ENCODE measurements around the gene MSANTD7. TPM values are rescaled to one million over a fixed set of nuclear protein-coding genes. Genes with fewer than 3 reads are reported as not detected.

The MSANTD7 gene, protein sequence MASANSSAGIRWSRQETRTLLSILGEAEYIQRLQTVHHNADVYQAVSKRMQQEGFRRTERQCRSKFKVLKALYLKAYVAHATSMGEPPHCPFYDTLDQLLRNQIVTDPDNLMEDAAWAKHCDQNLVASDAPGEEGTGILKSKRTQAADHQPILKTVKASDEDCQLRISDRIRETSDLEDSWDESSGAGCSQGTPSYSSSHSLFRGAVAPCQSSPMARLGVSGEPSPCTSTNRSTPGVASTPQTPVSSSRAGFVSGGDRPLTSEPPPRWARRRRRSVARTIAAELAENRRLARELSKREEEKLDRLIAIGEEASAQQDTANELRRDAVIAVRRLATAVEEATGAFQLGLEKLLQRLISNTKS
- total RNA-seq (15.6 TPM), polyA plus RNA-seq (6.6 TPM)
- long read RNA-seq, donor 1, full-length matches to known transcripts, result 1 of 1 reads
- long read RNA-seq, donor 1, partial matches to known transcripts, result 0 of 1 reads
- long read RNA-seq, donor 1, other reads (novel, unspliced or antisense), result 0 of 1 reads
- long read RNA-seq, donor 2, result 0 reads
- long read RNA-seq, donor 3, full-length matches to known transcripts, result 5 of 5 reads
- long read RNA-seq, donor 3, partial matches to known transcripts, result 0 of 5 reads
- long read RNA-seq, donor 3, other reads (novel, unspliced or antisense), result 0 of 5 reads
- long read RNA-seq, donor 4, full-length matches to known transcripts, result 1 of 1 reads
- long read RNA-seq, donor 4, partial matches to known transcripts, result 0 of 1 reads
- long read RNA-seq, donor 4, other reads (novel, unspliced or antisense), result 0 of 1 reads
- long read RNA-seq, donor 5, full-length matches to known transcripts, result 3 of 10 reads
- long read RNA-seq, donor 5, partial matches to known transcripts, result 7 of 10 reads
- long read RNA-seq, donor 5, other reads (novel, unspliced or antisense), result 0 of 10 reads
- long read RNA-seq, donor 6, full-length matches to known transcripts, result 9 of 9 reads
- long read RNA-seq, donor 6, partial matches to known transcripts, result 0 of 9 reads
- long read RNA-seq, donor 6, other reads (novel, unspliced or antisense), result 0 of 9 reads
- long read RNA-seq, donor 7, full-length matches to known transcripts, result 7 of 7 reads
- long read RNA-seq, donor 7, partial matches to known transcripts, result 0 of 7 reads
- long read RNA-seq, donor 7, other reads (novel, unspliced or antisense), result 0 of 7 reads
- long read RNA-seq, donor 8, full-length matches to known transcripts, result 1 of 1 reads
- long read RNA-seq, donor 8, partial matches to known transcripts, result 0 of 1 reads
- long read RNA-seq, donor 8, other reads (novel, unspliced or antisense), result 0 of 1 reads
- long read RNA-seq, donor 9, full-length matches to known transcripts, result 3 of 3 reads
- long read RNA-seq, donor 9, partial matches to known transcripts, result 0 of 3 reads
- long read RNA-seq, donor 9, other reads (novel, unspliced or antisense), result 0 of 3 reads
- long read RNA-seq, donor 10, full-length matches to known transcripts, result 2 of 2 reads
- long read RNA-seq, donor 10, partial matches to known transcripts, result 0 of 2 reads
- long read RNA-seq, donor 10, other reads (novel, unspliced or antisense), result 0 of 2 reads

DNA sequence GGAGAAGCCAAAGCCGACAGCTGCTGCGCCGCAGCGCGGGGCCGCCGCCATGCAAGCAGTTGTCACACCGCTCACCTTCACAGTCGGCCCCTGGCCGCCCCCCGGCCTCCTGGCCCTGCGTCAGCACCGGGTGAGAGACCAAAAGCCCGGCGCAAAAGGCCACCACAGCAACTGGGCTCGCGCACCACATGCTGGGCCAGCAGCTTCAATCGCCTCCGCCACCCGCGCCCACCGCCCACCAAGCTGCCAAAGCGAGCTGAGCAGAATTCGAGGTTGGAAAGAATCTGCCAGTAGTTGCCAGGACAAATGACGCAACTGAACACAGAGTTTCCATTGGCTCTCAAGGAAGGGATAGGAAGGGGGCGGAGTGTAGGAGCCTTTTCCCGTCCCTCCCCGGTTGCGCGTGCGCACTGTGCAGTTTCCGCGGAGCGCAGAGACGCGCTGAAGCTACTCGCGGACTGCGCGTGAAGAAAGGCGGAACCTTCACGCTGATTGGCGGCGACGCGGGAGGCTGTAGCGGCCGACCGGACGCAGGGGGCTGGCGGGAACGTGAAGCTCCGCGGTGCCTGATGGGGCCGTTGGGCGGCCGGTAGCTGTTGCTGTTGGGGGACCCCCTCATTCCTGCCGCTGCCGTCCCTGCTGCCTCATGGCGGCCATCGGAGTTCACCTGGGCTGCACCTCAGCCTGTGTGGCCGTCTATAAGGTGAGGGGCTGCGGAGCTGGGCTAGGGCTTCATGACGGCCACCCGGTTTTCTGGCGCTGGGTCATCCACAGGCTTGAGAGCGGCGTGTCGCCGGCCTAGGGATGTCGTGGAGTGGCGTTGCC is at the start of gene MSANTD7, which contains the start of the genes CDNF and HSPA14:
MSANTD7 (plus strand) TSS at position 550 of the 825 bp plus-strand sequence. CDS start 3,979 bp downstream, outside the sequence.
CDNF (minus strand) TSS at position 281 of the 825 bp plus-strand sequence; CDS start at position 190, 91 bp downstream.
HSPA14 (plus strand) TSS at position 550 of the 825 bp plus-strand sequence; CDS start at position 647, 97 bp downstream.
- peak within 1 kb of the TSS; percentile 89 to 96 for H3K4me3 ChIP-seq (ENCODE audit: low read length in 2 of 2)
- peaks cover 0 to 2% of the 10 kb centered on the region in 2 donors for H3K9me3 ChIP-seq (ENCODE audit: control insufficient read depth in 2 of 2, insufficient read depth in 1 of 2, low read length in 1 of 2)
- WGBS, result under 1% methylated on average over 72 of the region's 72 CpGs
- H3K27me3 ChIP-seq (ENCODE audit: control insufficient read depth in 2 of 2, insufficient read depth in 1 of 2, low read length in 1 of 2), result no peaks in the 10 kb centered on the region
- peak; percentile 99 to 100 (median 100) for DNase-seq (ENCODE audit: low read depth in 6 of 9, low spot score in 9 of 9)
- H3K27ac ChIP-seq (ENCODE audit: low read depth in 1 of 2, low read length in 1 of 2), result peak within 1 kb of the TSS; percentile 89 to 97
- peaks cover 11 to 17% of the 10 kb centered on the region in 2 donors for H3K4me1 ChIP-seq (ENCODE audit: control insufficient read depth in 2 of 2, insufficient read depth in 2 of 2, low read length in 2 of 2)
- peaks cover 13 to 27% of the 10 kb centered on the region in 2 donors for H3K36me3 ChIP-seq (ENCODE audit: control insufficient read depth in 2 of 2, insufficient read depth in 2 of 2, low read length in 1 of 2)

DNA sequence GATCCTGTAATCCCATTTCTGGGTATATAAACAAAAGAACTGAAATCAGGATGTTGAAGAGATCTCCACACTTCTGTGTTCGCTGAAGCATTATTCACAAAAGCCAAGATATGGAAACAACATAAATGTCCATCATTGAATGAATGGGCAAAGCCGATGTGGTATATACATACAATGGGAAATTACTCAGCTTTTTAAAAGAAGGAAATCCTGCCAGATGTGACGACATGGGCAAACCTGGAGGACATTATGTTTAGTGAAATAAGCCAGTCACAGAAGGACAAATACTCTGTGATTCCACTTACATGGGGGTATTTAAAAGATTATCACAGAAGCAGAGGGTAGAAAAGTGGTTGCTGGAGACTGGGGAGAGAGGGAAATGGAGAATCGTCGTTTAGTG is 39.5 kb upstream of the MSANTD7 start:
- H3K4me1 ChIP-seq (ENCODE audit: control insufficient read depth in 2 of 2, insufficient read depth in 2 of 2, low read length in 2 of 2), result no peaks in the 10 kb centered on the region
- WGBS, result 24% methylated on average over 5 of the region's 5 CpGs
- H3K36me3 ChIP-seq (ENCODE audit: control insufficient read depth in 2 of 2, insufficient read depth in 2 of 2, low read length in 1 of 2), result no peaks in the 10 kb centered on the region
- H3K4me3 ChIP-seq (ENCODE audit: low read length in 2 of 2), result no peak overlapping the region
- no peak overlapping the region for H3K27ac ChIP-seq (ENCODE audit: low read depth in 1 of 2, low read length in 1 of 2)
- H3K9me3 ChIP-seq (ENCODE audit: control insufficient read depth in 2 of 2, insufficient read depth in 1 of 2, low read length in 1 of 2), result no peaks in the 10 kb centered on the region
- DNase-seq (ENCODE audit: low read depth in 6 of 9, low spot score in 9 of 9), result no peak
- no peaks in the 10 kb centered on the region for H3K27me3 ChIP-seq (ENCODE audit: control insufficient read depth in 2 of 2, insufficient read depth in 1 of 2, low read length in 1 of 2)

- Histone ChIP-seq H3K27ac (ENCODE audit: low read depth in 1 of 2, low read length in 1 of 2) (no peak overlapping the region), H3K4me3 (ENCODE audit: low read length in 2 of 2) (no peak overlapping the region), H3K36me3 (ENCODE audit: control insufficient read depth in 2 of 2, insufficient read depth in 2 of 2, low read length in 1 of 2) (no peaks in the 10 kb centered on the region), H3K27me3 (ENCODE audit: control insufficient read depth in 2 of 2, insufficient read depth in 1 of 2, low read length in 1 of 2) (no peaks in the 10 kb centered on the region), H3K4me1 (ENCODE audit: control insufficient read depth in 2 of 2, insufficient read depth in 2 of 2, low read length in 2 of 2) (no peaks in the 10 kb centered on the region), H3K9me3 (ENCODE audit: control insufficient read depth in 2 of 2, insufficient read depth in 1 of 2, low read length in 1 of 2) (no peaks in the 10 kb centered on the region)
- no peak for DNase-seq (ENCODE audit: low read depth in 6 of 9, low spot score in 9 of 9)
- WGBS, result 81% methylated on average over 1 of the region's 1 CpG
Observed at GRCh38 chr10:14800397-14800796, 37.7 kb upstream of the MSANTD7 start.

DNA sequence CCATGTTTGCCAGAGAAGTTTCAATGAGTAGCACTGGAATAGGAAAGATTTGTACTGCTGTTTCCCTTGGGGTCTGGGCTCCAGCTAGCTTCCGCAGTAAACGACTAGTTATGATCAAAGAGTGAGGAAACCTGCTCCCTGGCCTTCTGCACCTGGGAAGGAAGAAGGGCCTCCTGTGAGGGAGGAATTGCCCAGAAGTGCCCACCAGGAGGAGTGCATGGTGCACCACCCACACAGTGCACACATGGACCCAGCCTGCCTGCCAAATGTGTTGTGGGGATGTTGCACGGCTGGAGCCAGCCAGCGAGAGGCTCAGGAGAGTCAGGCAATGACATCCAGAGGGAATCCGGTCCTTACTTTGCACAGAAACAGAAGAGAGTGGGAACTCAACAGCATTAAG is 36.4 kb upstream of the MSANTD7 start:
- DNase-seq (ENCODE audit: low read depth in 6 of 9, low spot score in 9 of 9), result no peak
- 86% methylated on average over 5 of the region's 5 CpGs for WGBS
- no peaks in the 10 kb centered on the region for H3K4me1 ChIP-seq (ENCODE audit: control insufficient read depth in 2 of 2, insufficient read depth in 2 of 2, low read length in 2 of 2)

GRCh38 chr10:14803827-14804226 is 34.3 kb upstream of the MSANTD7 start:
- Histone ChIP-seq H3K36me3 (ENCODE audit: control insufficient read depth in 2 of 2, insufficient read depth in 2 of 2, low read length in 1 of 2) (no peaks in the 10 kb centered on the region), H3K4me3 (ENCODE audit: low read length in 2 of 2) (no peak overlapping the region), H3K27me3 (ENCODE audit: control insufficient read depth in 2 of 2, insufficient read depth in 1 of 2, low read length in 1 of 2) (no peaks in the 10 kb centered on the region), H3K9me3 (ENCODE audit: control insufficient read depth in 2 of 2, insufficient read depth in 1 of 2, low read length in 1 of 2) (no peaks in the 10 kb centered on the region), H3K4me1 (ENCODE audit: control insufficient read depth in 2 of 2, insufficient read depth in 2 of 2, low read length in 2 of 2) (no peaks in the 10 kb centered on the region), H3K27ac (ENCODE audit: low read depth in 1 of 2, low read length in 1 of 2) (no peak overlapping the region)
- no peak for DNase-seq (ENCODE audit: low read depth in 6 of 9, low spot score in 9 of 9)
- WGBS, result 0% methylated on average over 1 of the region's 1 CpG

More for the DNA sequence above, 36.4 kb upstream of the MSANTD7 start:
- Histone ChIP-seq H3K9me3 (ENCODE audit: control insufficient read depth in 2 of 2, insufficient read depth in 1 of 2, low read length in 1 of 2) (no peaks in the 10 kb centered on the region), H3K27me3 (ENCODE audit: control insufficient read depth in 2 of 2, insufficient read depth in 1 of 2, low read length in 1 of 2) (no peaks in the 10 kb centered on the region), H3K4me3 (ENCODE audit: low read length in 2 of 2) (no peak overlapping the region), H3K36me3 (ENCODE audit: control insufficient read depth in 2 of 2, insufficient read depth in 2 of 2, low read length in 1 of 2) (no peaks in the 10 kb centered on the region), H3K27ac (ENCODE audit: low read depth in 1 of 2, low read length in 1 of 2) (no peak overlapping the region)

- 96% methylated on average over 3 of the region's 3 CpGs for WGBS
- Histone ChIP-seq H3K27ac (ENCODE audit: low read depth in 1 of 2, low read length in 1 of 2) (no peak overlapping the region), H3K36me3 (ENCODE audit: control insufficient read depth in 2 of 2, insufficient read depth in 2 of 2, low read length in 1 of 2) (no peaks in the 10 kb centered on the region), H3K4me1 (ENCODE audit: control insufficient read depth in 2 of 2, insufficient read depth in 2 of 2, low read length in 2 of 2) (no peaks in the 10 kb centered on the region), H3K27me3 (ENCODE audit: control insufficient read depth in 2 of 2, insufficient read depth in 1 of 2, low read length in 1 of 2) (no peaks in the 10 kb centered on the region), H3K4me3 (ENCODE audit: low read length in 2 of 2) (no peak overlapping the region), H3K9me3 (ENCODE audit: control insufficient read depth in 2 of 2, insufficient read depth in 1 of 2, low read length in 1 of 2) (no peaks in the 10 kb centered on the region)
- DNase-seq (ENCODE audit: low read depth in 6 of 9, low spot score in 9 of 9), result no peak
Observed at GRCh38 chr10:14806318-14806717, 31.8 kb upstream of the MSANTD7 start.

- WGBS, result 85% methylated on average over 9 of the region's 9 CpGs
- no peak for DNase-seq (ENCODE audit: low read depth in 6 of 9, low spot score in 9 of 9)
- Histone ChIP-seq H3K27me3 (ENCODE audit: control insufficient read depth in 2 of 2, insufficient read depth in 1 of 2, low read length in 1 of 2) (no peaks in the 10 kb centered on the region), H3K4me3 (ENCODE audit: low read length in 2 of 2) (no peak overlapping the region), H3K9me3 (ENCODE audit: control insufficient read depth in 2 of 2, insufficient read depth in 1 of 2, low read length in 1 of 2) (no peaks in the 10 kb centered on the region), H3K4me1 (ENCODE audit: control insufficient read depth in 2 of 2, insufficient read depth in 2 of 2, low read length in 2 of 2) (no peaks in the 10 kb centered on the region), H3K36me3 (ENCODE audit: control insufficient read depth in 2 of 2, insufficient read depth in 2 of 2, low read length in 1 of 2) (no peaks in the 10 kb centered on the region), H3K27ac (ENCODE audit: low read depth in 1 of 2, low read length in 1 of 2) (no peak overlapping the region)
Observed at GRCh38 chr10:14810969-14811953, 26.8 kb upstream of the MSANTD7 start.

All from thymus (tissue), 14 donors.